GM23338 (cell line): ENCODE measurements around the gene NPHP4. TPM values are rescaled to one million over a fixed set of nuclear protein-coding genes. Genes with fewer than 3 reads are reported as not detected.

Source experiments
- ATAC-seq: fragments of 200-7000 bp; cut with Tn5 transposase; 3 replicates; pipeline ENCODE4 v1.9.1; 2020
- DNase-seq: peaks from one replicate; pipeline ENCODE4 v3.0.0-alpha.2; 2015; ENCODE audit warnings: low spot score
- H2AFZ ChIP-seq: fragments of 200-600 bp; sonication (generic); 2 replicates; pipeline ENCODE4 v1.8.0; 2016; ENCODE audit warnings: antibody characterized with exemption, mild to moderate bottlenecking, moderate library complexity
- H3F3A ChIP-seq: fragments of 200-600 bp; sonication (generic); replicated peaks from 2 replicates; pipeline ENCODE4 v1.8.0; 2017; ENCODE audit warnings: antibody characterized with exemption, mixed run types, low read depth
- H3K27ac ChIP-seq: fragments of 200-600 bp; sonication (generic); 2 replicates; pipeline ENCODE4 v1.6.1; 2016; ENCODE audit warnings: low read depth
- H3K27me3 ChIP-seq: fragments of 200-600 bp; sonication (generic); 2 replicates; pipeline ENCODE4 v1.8.0; 2016; ENCODE audit warnings: mild to moderate bottlenecking, mixed run types, moderate library complexity; ENCODE audit not compliant: insufficient read depth
- H3K36me3 ChIP-seq: fragments of 200-600 bp; sonication (generic); 2 replicates; pipeline ENCODE4 v1.8.0; 2016; ENCODE audit warnings: mild to moderate bottlenecking; ENCODE audit not compliant: insufficient read depth
- H3K4me1 ChIP-seq: fragments of 200-600 bp; sonication (generic); 2 replicates; pipeline ENCODE4 v1.8.0; 2016; ENCODE audit warnings: mild to moderate bottlenecking, moderate library complexity; ENCODE audit not compliant: insufficient read depth
- H3K4me2 ChIP-seq: fragments of 200-600 bp; sonication (generic); 2 replicates; pipeline ENCODE4 v1.7.1; 2017; ENCODE audit warnings: mixed run types
- H3K4me3 ChIP-seq: fragments of 200-600 bp; sonication (generic); 2 replicates; pipeline ENCODE4 v1.6.1; 2016; ENCODE audit warnings: mixed run types
- H3K79me2 ChIP-seq: fragments of 200-600 bp; sonication (generic); replicated peaks from 2 replicates; pipeline ENCODE4 v1.8.0; 2017; ENCODE audit warnings: mild to moderate bottlenecking; ENCODE audit not compliant: insufficient read depth
- H3K9me2 ChIP-seq: fragments of 200-600 bp; sonication (generic); 2 replicates; pipeline ENCODE4 v1.8.0; 2017; ENCODE audit not compliant: insufficient read depth
- H4K20me1 ChIP-seq: fragments of 200-600 bp; sonication (generic); replicated peaks from 2 replicates; pipeline ENCODE4 v1.8.0; 2017; ENCODE audit warnings: mild to moderate bottlenecking; ENCODE audit not compliant: insufficient read depth
- H3K27ac Mint-ChIP-seq: 2 replicates; pipeline ENCODE4 v1.8.0; 2020; ENCODE audit warnings: inconsistent platforms, mild to moderate bottlenecking, moderate library complexity, mixed read lengths
- H3K27me3 Mint-ChIP-seq: 3 replicates; pipeline ENCODE4 v1.8.0; 2022; ENCODE audit warnings: low read depth, mild to moderate bottlenecking, moderate library complexity, mixed read lengths, inconsistent platforms; ENCODE audit not compliant: insufficient read depth, poor library complexity
- H3K36me3 Mint-ChIP-seq: 3 replicates; pipeline ENCODE4 v1.8.0; 2021; ENCODE audit warnings: low read depth, mild to moderate bottlenecking, inconsistent platforms, moderate library complexity, mixed read lengths
- H3K4me1 Mint-ChIP-seq: 3 replicates; pipeline ENCODE4 v1.8.0; 2020; ENCODE audit warnings: mild to moderate bottlenecking, inconsistent platforms, mixed read lengths
- H3K4me3 Mint-ChIP-seq: 3 replicates; pipeline ENCODE4 v1.8.0; 2021; ENCODE audit warnings: moderate library complexity, mild to moderate bottlenecking, inconsistent platforms, mixed read lengths
- H3K9me3 Mint-ChIP-seq: 3 replicates; pipeline ENCODE4 v1.8.0; 2020; ENCODE audit warnings: moderate library complexity, mild to moderate bottlenecking, inconsistent platforms, mixed read lengths
- CREB1 ChIP-seq: fragments of 250-450 bp; sonication (Bioruptor Pico); IDR thresholded peaks from 2 replicates; pipeline ENCODE4 v1.5.0; 2020; ENCODE audit warnings: low read depth, mild to moderate bottlenecking, moderate library complexity
- ETS1 ChIP-seq: IDR thresholded peaks from 2 replicates; pipeline ENCODE4 v1.6.1; 2016; ENCODE audit warnings: antibody characterized with exemption
- EZH2 ChIP-seq: fragments of 200-600 bp; sonication (generic); IDR thresholded peaks from one replicate; pipeline ENCODE4 v1.8.0; 2017; ENCODE audit warnings: antibody characterized with exemption, mild to moderate bottlenecking, low read depth; ENCODE audit not compliant: unreplicated experiment
- EZH2phosphoT487 ChIP-seq: fragments of 200-600 bp; sonication (generic); IDR thresholded peaks from one replicate; pipeline ENCODE4 v1.8.1; 2018; ENCODE audit warnings: antibody characterized with exemption; ENCODE audit not compliant: unreplicated experiment
- JUNB ChIP-seq: IDR thresholded peaks from one replicate; pipeline ENCODE4 v1.6.1; 2016; ENCODE audit warnings: antibody characterized with exemption; ENCODE audit not compliant: unreplicated experiment
- NANOG ChIP-seq: IDR thresholded peaks from 2 replicates; pipeline ENCODE4 v1.6.1; 2016; ENCODE audit warnings: antibody characterized with exemption, borderline replicate concordance
- REST ChIP-seq: IDR thresholded peaks from one replicate; pipeline ENCODE4 v1.6.1; 2018; ENCODE audit warnings: antibody characterized with exemption; ENCODE audit not compliant: unreplicated experiment
- ZNF114 ChIP-seq: fragments of 250-450 bp; sonication (Bioruptor Pico); IDR thresholded peaks from 2 replicates; pipeline ENCODE4 v1.5.0; 2020; ENCODE audit warnings: mild to moderate bottlenecking, moderate library complexity
- ZNF462 ChIP-seq: fragments of 250-450 bp; sonication (Bioruptor Pico); IDR thresholded peaks from 2 replicates; pipeline ENCODE4 v1.5.0; 2020; ENCODE audit warnings: mild to moderate bottlenecking, moderate library complexity
- polyA plus RNA-seq: library from polyadenylated mRNA; unstranded; fragments of >200 nt; fragmentation: Nextera tagmentation; extraction: Ambion mirVana; gene quantifications from 2 replicates; pipeline ENCODE4 v1.2.1, GENCODE V29; 2016
- total RNA-seq: library from RNA; depleted of rRNA; stranded (reverse); fragments of >200 nt; shearing (Covaris generic); gene quantifications from 2 replicates; pipeline ENCODE4 v1.2.3, GENCODE V29; 2014

NPHP4 gene
- total and polyA plus RNA-seq, 2 experiments from 2014 or later: 2.5 to 12.4 TPM

GRCh38 chr1:5861871-5862825 is 130.1 kb downstream of the NPHP4 start:
- H3K27ac ChIP-seq: no peak overlapping the region
- no peak overlapping the region for H3K4me3 Mint-ChIP-seq
- no peaks in the 10 kb centered on the region for H3F3A ChIP-seq
- H3K79me2 ChIP-seq: no peaks in the 10 kb centered on the region
- H3K27me3 Mint-ChIP-seq: peaks cover 2% of the 10 kb centered on the region
- no peak overlapping the region for H3K4me2 ChIP-seq
- DNase-seq: no peak
- H3K36me3 Mint-ChIP-seq: no peaks in the 10 kb centered on the region
- H3K9me3 Mint-ChIP-seq: no peaks in the 10 kb centered on the region
- no peaks in the 10 kb centered on the region for H3K27me3 ChIP-seq
- TF ChIP-seq NANOG (no peak), JUNB (no peak), REST (no peak), EZH2 (no peak), ZNF462 (no peak), CREB1 (no peak), ETS1 (no peak), ZNF114 (no peak), EZH2phosphoT487 (no peak)
- H3K27ac Mint-ChIP-seq: no peak overlapping the region; the same call in 1 of the 2 replicates
- H4K20me1 ChIP-seq: no peaks in the 10 kb centered on the region
- no peak overlapping the region for H2AFZ ChIP-seq
- H3K36me3 ChIP-seq: no peaks in the 10 kb centered on the region
- no peaks in the 10 kb centered on the region for H3K9me2 ChIP-seq
- ATAC-seq: no peak
- H3K4me1 ChIP-seq: no peaks in the 10 kb centered on the region
- peaks cover 6% of the 10 kb centered on the region; the same call in 2 of the 3 replicates for H3K4me1 Mint-ChIP-seq
- no peak overlapping the region for H3K4me3 ChIP-seq
